SK-N-SH (cell line): ENCODE measurements around the gene GCN1. TPM values are rescaled to one million over a fixed set of nuclear protein-coding genes. Genes with fewer than 3 reads are reported as not detected.

Experiments used
- CTCF ChIA-PET: fragments of 300-600, 350-600 bp; formaldehyde crosslinking; extraction: SDS; loops from one replicate; lab custom pipeline; 2021; lab: Yijun Ruan, JAX
- POLR2A ChIA-PET: fragments of 350-600 bp; sonication (Branson Sonifier 250); formaldehyde crosslinking; extraction: SDS; loops from one replicate; lab custom pipeline; 2020; ENCODE audit warnings: antibody characterized with exemption, inconsistent platforms; lab: Yijun Ruan, JAX
- DNase-seq: peaks from one replicate; pipeline ENCODE4 v3.0.0; 2012
- H2AFZ ChIP-seq: fragments of 200-600 bp; sonication (generic); 2 replicates; pipeline ENCODE4 v1.8.1; 2016; ENCODE audit warnings: antibody characterized with exemption, mild to moderate bottlenecking, low read depth
- H3F3A ChIP-seq: fragments of 200-600 bp; sonication (generic); replicated peaks from 2 replicates; pipeline ENCODE3; 2016; ENCODE audit warnings: antibody characterized with exemption, mild to moderate bottlenecking; ENCODE audit not compliant: insufficient read depth
- H3K27ac ChIP-seq, 2 experiments: fragments of 200-500 bp in 1 of 2; fragments of 200-600 bp in 1 of 2; sonication (Bioruptor generic) in 1 of 2; sonication (generic), shearing (Covaris generic) in 1 of 2; 2 replicates each; pipeline versions ENCODE4 v1.5.1 to v1.6.1; 2014 to 2016; ENCODE audit warnings: low read depth in 2 of 2, inconsistent platforms in 1 of 2, low read length in 1 of 2, mild to moderate bottlenecking in 1 of 2, mixed read lengths in 1 of 2
- H3K27me3 ChIP-seq: fragments of 200-600 bp; sonication (generic), shearing (Covaris generic); 2 replicates; pipeline ENCODE4 v1.6.1; 2016; ENCODE audit warnings: mixed run types; ENCODE audit not compliant: insufficient read depth
- H3K36me3 ChIP-seq, 2 experiments: fragments of 200-500 bp in 1 of 2; fragments of 200-600 bp in 1 of 2; sonication (Bioruptor generic) in 1 of 2; sonication (generic) in 1 of 2; replicated peaks in 1 of 2; 2 replicates each; pipeline versions ENCODE3 to v1.5.1; 2014 to 2016; ENCODE audit warnings: low read length in 1 of 2, mild to moderate bottlenecking in 1 of 2; ENCODE audit not compliant: insufficient read depth in 2 of 2, control insufficient read depth in 1 of 2
- H3K4me1 ChIP-seq, 2 experiments: fragments of 200-500 bp in 1 of 2; fragments of 200-600 bp in 1 of 2; sonication (Bioruptor generic) in 1 of 2; sonication (generic), shearing (Covaris generic) in 1 of 2; 2 replicates each; pipeline versions ENCODE4 v1.5.1 to v1.6.1; 2014 to 2016; ENCODE audit warnings: low read depth in 1 of 2, low read length in 1 of 2, mixed run types in 1 of 2; ENCODE audit not compliant: insufficient read depth in 2 of 2, control insufficient read depth in 1 of 2
- H3K4me2 ChIP-seq: fragments of 200-600 bp; sonication (generic), shearing (Covaris generic); 2 replicates; pipeline ENCODE4 v1.6.1; 2017; ENCODE audit warnings: mixed run types
- H3K4me3 ChIP-seq, 2 experiments: fragments of 200-500 bp in 1 of 2; fragments of 200-600 bp in 1 of 2; sonication (Bioruptor generic) in 1 of 2; sonication (generic), shearing (Covaris generic) in 1 of 2; 2 replicates each; pipeline versions ENCODE4 v1.5.1 to v1.8.1; 2014 to 2016; ENCODE audit warnings: low read depth in 2 of 2, inconsistent platforms in 1 of 2, low read length in 1 of 2, mild to moderate bottlenecking in 1 of 2, mixed read lengths in 1 of 2, moderate library complexity in 1 of 2
- H3K79me2 ChIP-seq: fragments of 200-600 bp; sonication (generic); 2 replicates; pipeline ENCODE4 v1.8.1; 2017; ENCODE audit warnings: mild to moderate bottlenecking; ENCODE audit not compliant: insufficient read depth
- H3K9ac ChIP-seq: fragments of 200-600 bp; sonication (generic); 2 replicates; pipeline ENCODE4 v1.6.1; 2017; ENCODE audit warnings: mixed run types
- H3K9me2 ChIP-seq: fragments of 200-600 bp; sonication (generic); 2 replicates; pipeline ENCODE4 v1.6.1; 2017; ENCODE audit warnings: mixed run types
- H3K9me3 ChIP-seq: fragments of 200-600 bp; sonication (generic); 2 replicates; pipeline ENCODE4 v1.6.1; 2017; ENCODE audit warnings: mixed run types, mild to moderate bottlenecking, moderate library complexity
- H4K20me1 ChIP-seq: fragments of 200-600 bp; sonication (generic); 2 replicates; pipeline ENCODE4 v1.6.1; 2017; ENCODE audit warnings: mild to moderate bottlenecking, mixed run types; ENCODE audit not compliant: insufficient read depth
- CHD2 ChIP-seq: fragments of 150-350 bp; IDR thresholded peaks from 2 replicates; pipeline ENCODE4 v1.6.1; 2018; ENCODE audit warnings: low read length; ENCODE audit not compliant: partially characterized antibody
- ELF1 ChIP-seq: IDR thresholded peaks from 2 replicates; pipeline ENCODE4 v1.4.0; 2012
- EP300 ChIP-seq, 2 experiments: IDR thresholded peaks; 2 replicates each; pipeline versions ENCODE4 v1.4.0 to v1.6.1; 2012; ENCODE audit warnings: borderline replicate concordance in 1 of 2, low read depth in 1 of 2, low read length in 1 of 2
- FOSL2 ChIP-seq: IDR thresholded peaks from 2 replicates; pipeline ENCODE4 v1.4.0; 2012; ENCODE audit warnings: low read depth, mild to moderate bottlenecking, moderate library complexity, borderline replicate concordance
- FOXJ3 ChIP-seq: sonication (generic); formaldehyde crosslinking; IDR thresholded peaks from 2 replicates; pipeline ENCODE4 v1.5.1; 2020; ENCODE audit warnings: mild to moderate bottlenecking, missing genetic modification reagents
- GABPA ChIP-seq: IDR thresholded peaks from 2 replicates; pipeline ENCODE4 v1.4.0; 2012; ENCODE audit warnings: low read depth, mild to moderate bottlenecking
- JUND ChIP-seq: IDR thresholded peaks from 2 replicates; pipeline ENCODE4 v1.4.0; 2012
- POLR2AphosphoS5 ChIP-seq: IDR thresholded peaks from 2 replicates; pipeline ENCODE4 v1.6.1; 2012; ENCODE audit warnings: low read depth, low read length
- RCOR1 ChIP-seq: fragments of 150-350 bp; IDR thresholded peaks from 2 replicates; pipeline ENCODE4 v1.6.1; 2017; ENCODE audit warnings: antibody characterized with exemption, low read length
- YY1 ChIP-seq: IDR thresholded peaks from 2 replicates; pipeline ENCODE4 v1.4.0; 2012; ENCODE audit warnings: low read depth, mild to moderate bottlenecking
- WGBS: methylation state at CpG from one replicate; pipeline ENCODE4 v1.1.6; 2017; ENCODE audit warnings: low lambda C conversion rate; 5-methylcytosine and 5-hydroxymethylcytosine counted together
- polyA plus RNA-seq, 3 experiments: library from polyadenylated mRNA; depleted of rRNA; stranded (reverse); fragments of >200 nt; gene quantifications; 2 replicates each; pipeline ENCODE4 v1.2.3, GENCODE V29; 2012
- TF ChIP-seq, protein P1 (sequence below): IDR thresholded peaks from 2 replicates; pipeline ENCODE4 v1.4.0; 2012; ENCODE audit warnings: low read depth
- TF ChIP-seq, protein P2 (sequence below): IDR thresholded peaks from 2 replicates; pipeline ENCODE4 v1.4.0; 2012; ENCODE audit warnings: low read depth, borderline replicate concordance

The GCN1 gene
- polyA plus RNA-seq, 1 of the 3 experiments (the other 2 are of a cell fraction) = 54.4 TPM

DNA sequence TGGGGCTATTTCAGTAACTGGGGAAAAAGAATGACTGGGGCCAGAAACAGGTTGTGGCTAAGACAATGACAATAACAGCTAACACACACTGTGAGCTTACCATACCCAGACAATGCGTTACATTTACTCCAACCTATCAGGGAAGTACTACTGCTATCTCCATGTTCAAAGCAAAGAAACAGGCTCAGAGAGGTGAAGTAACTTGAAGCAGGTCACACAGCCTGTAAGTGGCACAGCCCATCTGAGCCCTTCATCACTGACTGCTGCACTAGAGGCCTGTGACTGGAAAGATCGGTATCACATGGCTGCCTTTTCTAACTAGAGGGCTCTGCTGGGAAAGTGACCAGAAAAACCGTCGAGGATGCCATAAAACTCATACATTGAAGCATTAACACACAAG, 7.9 kb downstream of the GCN1 start:
- Histone ChIP-seq H3K4me3 (no peak overlapping the region), H3F3A (peaks cover 5% of the 10 kb centered on the region), H3K4me1 (no peaks in the 10 kb centered on the region; a peak in 1 of 4 replicates), H3K4me2 (no peak overlapping the region), H4K20me1 (peaks cover 52% of the 10 kb centered on the region), H3K9me2 (no peaks in the 10 kb centered on the region), H3K27me3 (no peaks in the 10 kb centered on the region), H3K9me3 (no peaks in the 10 kb centered on the region), H3K9ac (no peak overlapping the region), H3K27ac (no peak overlapping the region), H2AFZ (no peak overlapping the region), H3K79me2 (peaks cover 93% of the 10 kb centered on the region), H3K36me3 (peaks cover 64 to 66% of the 10 kb centered on the region in 2 experiments)
- ChIA-PET POLR2A (interaction anchor here (1.0 kb wide), 1 partner anchor 15 kb away, joined by 3 read pairs; the partner anchor contains the start of gene RPLP0), CTCF (interaction anchor here (0.6 to 1.6 kb wide), 2 partner anchors 15 to 1540 kb away, joined by 3 read pairs; partner anchors contain the start of gene RPLP0)
- no peak for TF ChIP-seq POLR2AphosphoS5
- 88% methylated on average over 4 of the region's 4 CpGs for WGBS
- DNase-seq = no peak

DNA sequence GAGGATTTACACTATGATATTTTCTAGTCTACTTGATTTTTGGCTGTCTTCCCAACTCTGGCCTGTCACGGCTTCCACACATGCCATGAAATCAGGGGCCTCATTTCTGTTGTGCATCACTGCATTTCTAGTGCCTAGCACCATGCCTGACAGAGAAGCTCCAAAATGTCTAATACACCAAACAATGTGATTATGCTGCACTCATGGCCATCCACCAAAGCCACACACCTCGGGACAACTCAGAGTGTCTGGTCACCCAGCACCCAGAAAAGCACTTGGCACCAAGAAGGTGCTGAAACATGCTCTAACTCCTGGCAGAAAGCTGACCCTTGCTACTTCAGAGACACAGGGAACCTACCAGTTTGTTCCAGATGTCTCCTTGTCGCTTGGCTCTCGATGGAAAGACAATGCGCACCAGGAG, 11.3 kb downstream of the GCN1 start:
- H3K27me3 ChIP-seq = no peaks in the 10 kb centered on the region
- no peak for DNase-seq
- H3K4me2 ChIP-seq = no peak overlapping the region
- peaks cover 43% of the 10 kb centered on the region for H4K20me1 ChIP-seq
- H3K9ac ChIP-seq = no peak overlapping the region
- H3K36me3 ChIP-seq = peaks cover 54 to 73% of the 10 kb centered on the region in 2 experiments
- CTCF ChIA-PET = interaction anchor here (1.4 kb wide), 1 partner anchor 66 kb away, joined by 3 read pairs; no protein-coding TSS in a partner anchor
- H3K4me1 ChIP-seq = no peaks in the 10 kb centered on the region
- peaks cover 88% of the 10 kb centered on the region for H3K79me2 ChIP-seq
- POLR2A ChIA-PET = no interaction called here
- WGBS = 86% methylated on average over 5 of the region's 5 CpGs
- peaks cover 4% of the 10 kb centered on the region for H3F3A ChIP-seq
- TF ChIP-seq RCOR1 (no peak), FOXJ3 (CRISPR knock-in tag) (no peak), CHD2 (no peak), YY1 (no peak), ELF1 (no peak), JUND (no peak), EP300 (IDR thresholded peaks at IDR 0.05; ENCODE audit: borderline replicate concordance in 1 of 2, low read depth in 1 of 2, low read length in 1 of 2) (no peak), FOSL2 (no peak), GABPA (no peak)
- TF ChIP-seq, protein P1, sequence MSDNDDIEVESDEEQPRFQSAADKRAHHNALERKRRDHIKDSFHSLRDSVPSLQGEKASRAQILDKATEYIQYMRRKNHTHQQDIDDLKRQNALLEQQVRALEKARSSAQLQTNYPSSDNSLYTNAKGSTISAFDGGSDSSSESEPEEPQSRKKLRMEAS = no peak
- TF ChIP-seq, protein P2, sequence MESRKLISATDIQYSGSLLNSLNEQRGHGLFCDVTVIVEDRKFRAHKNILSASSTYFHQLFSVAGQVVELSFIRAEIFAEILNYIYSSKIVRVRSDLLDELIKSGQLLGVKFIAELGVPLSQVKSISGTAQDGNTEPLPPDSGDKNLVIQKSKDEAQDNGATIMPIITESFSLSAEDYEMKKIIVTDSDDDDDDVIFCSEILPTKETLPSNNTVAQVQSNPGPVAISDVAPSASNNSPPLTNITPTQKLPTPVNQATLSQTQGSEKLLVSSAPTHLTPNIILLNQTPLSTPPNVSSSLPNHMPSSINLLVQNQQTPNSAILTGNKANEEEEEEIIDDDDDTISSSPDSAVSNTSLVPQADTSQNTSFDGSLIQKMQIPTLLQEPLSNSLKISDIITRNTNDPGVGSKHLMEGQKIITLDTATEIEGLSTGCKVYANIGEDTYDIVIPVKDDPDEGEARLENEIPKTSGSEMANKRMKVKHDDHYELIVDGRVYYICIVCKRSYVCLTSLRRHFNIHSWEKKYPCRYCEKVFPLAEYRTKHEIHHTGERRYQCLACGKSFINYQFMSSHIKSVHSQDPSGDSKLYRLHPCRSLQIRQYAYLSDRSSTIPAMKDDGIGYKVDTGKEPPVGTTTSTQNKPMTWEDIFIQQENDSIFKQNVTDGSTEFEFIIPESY = no peak
- H2AFZ ChIP-seq = no peak overlapping the region
- H3K27ac ChIP-seq = no peak overlapping the region
- no peaks in the 10 kb centered on the region for H3K9me3 ChIP-seq
- no peaks in the 10 kb centered on the region for H3K9me2 ChIP-seq
- H3K4me3 ChIP-seq = no peak overlapping the region
